T-helper 1 cell treated with Interleukin-12 subunit alpha and Interleukin-12 subunit beta and Interleukin-4 antibody, amounts not matched to agents 30 μg/mL and 1 μg/mL, for 36 hours (primary cell): ENCODE measurements around the gene LCE4A.

ENCODE experiments used
- H3K27ac Mint-ChIP-seq: one replicate; pipeline ENCODE4 v1.8.0; 2021; ENCODE audit warnings: mild to moderate bottlenecking, mixed read lengths
- H3K27me3 Mint-ChIP-seq: one replicate; pipeline ENCODE4 v1.8.0; 2021; ENCODE audit warnings: low read depth, mixed read lengths
- H3K36me3 Mint-ChIP-seq: one replicate; pipeline ENCODE4 v1.8.0; 2021; ENCODE audit warnings: low read depth, mixed read lengths
- H3K4me1 Mint-ChIP-seq: one replicate; pipeline ENCODE4 v1.8.0; 2021; ENCODE audit warnings: low read depth, mixed read lengths
- H3K4me3 Mint-ChIP-seq: one replicate; pipeline ENCODE4 v1.8.0; 2021; ENCODE audit warnings: mild to moderate bottlenecking, moderate library complexity, mixed read lengths
- H3K9me3 Mint-ChIP-seq: one replicate; pipeline ENCODE4 v1.8.0; 2021; ENCODE audit warnings: mixed read lengths

LCE4A gene

DNA sequence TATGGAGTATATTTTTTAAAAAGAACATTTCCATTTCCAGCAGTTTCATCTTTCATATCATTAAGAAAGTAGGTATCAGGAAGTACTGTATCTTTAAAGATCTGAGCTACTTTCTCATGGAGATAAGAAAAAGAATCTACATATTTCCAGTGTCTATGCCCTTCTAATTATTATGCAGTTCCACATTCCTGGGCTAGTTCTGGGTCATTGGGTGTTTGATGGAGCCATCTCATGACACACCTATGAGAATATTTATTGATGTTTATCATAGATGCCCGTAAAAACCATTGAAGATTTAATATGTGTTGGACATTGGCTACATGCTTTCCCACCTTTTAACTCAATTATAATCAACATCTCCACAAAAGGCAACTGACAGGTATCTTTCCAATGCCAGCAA lies 21.0 kb downstream of the LCE4A start:
- Mint-ChIP-seq H3K9me3 (no peaks in the 10 kb centered on the region), H3K4me1 (no peaks in the 10 kb centered on the region), H3K27ac (no peak overlapping the region), H3K4me3 (no peak overlapping the region), H3K36me3 (no peaks in the 10 kb centered on the region), H3K27me3 (no peaks in the 10 kb centered on the region)

DNA sequence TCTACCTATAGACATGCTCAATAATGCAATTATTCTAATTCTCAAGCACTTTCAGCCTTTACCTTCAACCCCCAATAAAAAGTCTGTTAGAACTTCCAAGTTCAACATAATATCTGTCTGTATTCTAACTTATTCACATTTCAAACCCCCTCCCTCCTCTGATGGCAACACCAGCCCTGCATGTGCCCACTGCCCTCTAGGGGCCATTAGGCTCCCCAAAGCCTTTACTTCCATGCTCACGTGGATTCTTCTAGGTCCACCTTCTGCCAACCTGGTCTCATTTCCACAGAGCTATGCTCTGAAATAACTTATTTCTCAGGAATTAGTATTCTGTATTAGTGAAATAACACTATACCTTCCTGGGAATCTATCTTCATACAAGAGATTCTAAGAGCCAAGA lies 27.7 kb downstream of the LCE4A start:
- Mint-ChIP-seq H3K27ac (no peak overlapping the region), H3K4me3 (no peak overlapping the region), H3K27me3 (peaks cover 12% of the 10 kb centered on the region), H3K9me3 (no peaks in the 10 kb centered on the region), H3K36me3 (no peaks in the 10 kb centered on the region), H3K4me1 (no peaks in the 10 kb centered on the region)

DNA sequence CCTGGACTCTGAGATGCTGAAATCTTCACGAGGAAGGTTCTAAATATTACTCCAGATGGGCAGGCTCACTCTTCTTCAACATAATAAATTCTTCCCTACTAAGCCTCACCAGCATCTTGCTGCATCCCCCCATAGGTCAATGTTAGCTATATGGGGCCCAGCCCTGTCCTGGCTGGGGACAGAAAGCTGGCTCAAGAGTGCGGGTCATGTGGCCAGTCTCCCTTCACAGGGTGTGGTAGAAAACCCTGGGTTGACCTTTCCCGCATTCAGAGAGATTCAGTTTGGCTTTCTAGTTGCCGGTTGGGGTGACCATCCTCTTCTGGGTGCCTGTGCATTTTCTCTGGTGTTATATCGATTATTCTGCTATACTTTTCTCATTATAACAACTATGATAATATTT lies 30.0 kb downstream of the LCE4A start:
- Mint-ChIP-seq H3K9me3 (no peaks in the 10 kb centered on the region), H3K4me3 (no peak overlapping the region), H3K36me3 (no peaks in the 10 kb centered on the region), H3K27me3 (peaks cover 12% of the 10 kb centered on the region), H3K27ac (no peak overlapping the region), H3K4me1 (no peaks in the 10 kb centered on the region)

DNA sequence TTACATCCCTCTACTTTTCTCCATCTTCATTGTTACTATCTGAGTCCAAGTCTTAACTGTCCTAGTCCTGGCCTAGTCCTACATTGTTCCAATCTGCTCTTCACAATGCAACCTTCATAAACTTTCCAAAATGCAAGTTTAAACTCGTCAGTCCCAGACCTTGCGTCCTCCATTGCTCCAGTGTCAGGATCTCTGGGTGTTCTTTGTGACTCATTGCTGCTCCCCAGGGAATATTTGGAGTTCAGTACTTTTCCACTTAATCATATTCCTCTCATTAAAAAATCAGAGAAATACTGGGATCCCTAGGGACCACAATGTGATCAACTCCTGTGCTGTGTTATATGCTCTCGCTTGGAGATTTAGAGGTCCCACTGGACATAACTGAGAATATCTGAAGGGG lies 31.9 kb downstream of the LCE4A start:
- no peak overlapping the region for H3K4me3 Mint-ChIP-seq
- no peaks in the 10 kb centered on the region for H3K36me3 Mint-ChIP-seq
- H3K4me1 Mint-ChIP-seq, result no peaks in the 10 kb centered on the region
- H3K27me3 Mint-ChIP-seq, result peaks cover 14% of the 10 kb centered on the region
- H3K27ac Mint-ChIP-seq, result no peak overlapping the region
- H3K9me3 Mint-ChIP-seq, result no peaks in the 10 kb centered on the region

DNA sequence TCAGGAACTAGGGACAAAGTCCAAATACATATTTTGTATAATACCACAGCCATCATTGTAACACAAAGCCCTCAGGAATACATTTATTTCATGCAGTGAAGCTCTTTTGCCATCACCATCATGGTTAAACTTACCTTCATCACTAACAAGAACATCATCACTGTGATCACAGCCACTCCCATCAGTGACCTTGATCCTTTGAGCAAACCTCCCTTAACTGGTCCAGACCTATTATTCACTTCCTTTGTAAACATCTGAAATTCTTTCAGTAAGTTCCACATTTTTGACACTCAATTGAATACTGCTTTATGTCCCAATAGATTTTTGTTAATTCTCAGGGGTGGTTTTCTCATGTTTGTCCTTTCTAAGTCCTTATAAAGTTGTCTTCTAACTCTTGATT lies 33.7 kb downstream of the LCE4A start:
- H3K27ac Mint-ChIP-seq, result no peak overlapping the region
- peaks cover 14% of the 10 kb centered on the region for H3K27me3 Mint-ChIP-seq
- H3K9me3 Mint-ChIP-seq, result no peaks in the 10 kb centered on the region
- H3K4me3 Mint-ChIP-seq, result no peak overlapping the region
- no peaks in the 10 kb centered on the region for H3K4me1 Mint-ChIP-seq
- no peaks in the 10 kb centered on the region for H3K36me3 Mint-ChIP-seq

DNA sequence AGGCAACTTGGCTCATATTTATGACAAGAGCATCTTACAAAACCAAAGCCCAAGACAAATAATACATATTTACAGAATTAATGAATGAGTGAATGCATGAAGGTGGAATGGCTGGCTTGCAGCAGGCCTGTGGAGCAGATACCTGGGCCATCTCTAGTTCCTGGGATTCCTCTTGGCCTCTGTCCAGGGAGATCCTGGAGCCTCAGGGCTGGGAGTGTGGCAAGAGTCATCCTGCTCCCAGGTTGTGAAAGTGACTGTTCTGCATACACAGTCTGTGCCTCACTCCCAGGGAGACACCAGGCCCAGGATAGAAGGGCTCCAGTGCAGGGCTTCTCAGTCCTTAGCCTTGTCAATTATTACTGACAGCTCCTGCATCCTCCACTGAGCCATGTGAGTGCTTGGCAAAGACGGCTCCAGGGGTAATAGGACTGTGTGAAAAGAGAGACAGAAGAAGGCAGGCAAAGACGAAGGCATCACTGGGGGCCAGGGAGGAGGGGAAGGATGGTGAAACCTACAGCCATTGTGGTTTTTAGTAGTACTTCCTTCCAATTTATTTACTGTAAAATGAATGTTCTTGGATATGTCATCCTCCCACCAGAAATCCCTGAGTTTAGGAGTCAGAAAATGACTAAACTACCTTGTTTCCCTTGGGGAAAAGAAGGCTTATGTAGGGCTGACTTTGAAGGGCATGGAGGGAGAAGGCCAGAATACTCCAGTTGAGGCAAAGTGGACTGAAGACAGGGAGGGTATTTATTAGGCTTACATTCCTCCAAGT lies 35.6 kb downstream of the LCE4A start:
- Mint-ChIP-seq H3K27ac (no peak overlapping the region), H3K27me3 (peaks cover 18% of the 10 kb centered on the region), H3K4me1 (no peaks in the 10 kb centered on the region), H3K9me3 (no peaks in the 10 kb centered on the region), H3K36me3 (no peaks in the 10 kb centered on the region), H3K4me3 (no peak overlapping the region)

DNA sequence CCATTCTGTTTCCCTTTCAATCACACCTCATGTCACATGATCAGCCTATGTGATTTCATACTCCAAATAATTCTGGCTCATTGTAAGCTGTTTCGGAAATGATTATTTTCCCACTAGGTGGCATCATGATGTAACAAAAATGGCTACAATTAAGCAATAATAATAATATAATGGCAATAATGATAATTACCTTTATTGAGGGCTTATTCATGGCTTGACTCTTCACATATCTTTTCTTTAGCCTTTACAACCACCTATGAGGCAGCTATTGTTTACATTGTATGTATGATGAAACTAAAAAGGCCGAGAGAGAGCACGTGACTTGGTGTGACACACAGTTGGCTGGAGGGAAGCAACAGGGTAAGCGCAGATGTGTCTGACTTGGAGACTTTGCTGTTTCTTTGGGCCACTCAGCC lies 37.3 kb downstream of the LCE4A start:
- no peak overlapping the region for H3K27ac Mint-ChIP-seq
- H3K36me3 Mint-ChIP-seq, result no peaks in the 10 kb centered on the region
- H3K27me3 Mint-ChIP-seq, result peaks cover 11% of the 10 kb centered on the region
- no peak overlapping the region for H3K4me3 Mint-ChIP-seq
- H3K4me1 Mint-ChIP-seq, result no peaks in the 10 kb centered on the region
- H3K9me3 Mint-ChIP-seq, result no peaks in the 10 kb centered on the region

DNA sequence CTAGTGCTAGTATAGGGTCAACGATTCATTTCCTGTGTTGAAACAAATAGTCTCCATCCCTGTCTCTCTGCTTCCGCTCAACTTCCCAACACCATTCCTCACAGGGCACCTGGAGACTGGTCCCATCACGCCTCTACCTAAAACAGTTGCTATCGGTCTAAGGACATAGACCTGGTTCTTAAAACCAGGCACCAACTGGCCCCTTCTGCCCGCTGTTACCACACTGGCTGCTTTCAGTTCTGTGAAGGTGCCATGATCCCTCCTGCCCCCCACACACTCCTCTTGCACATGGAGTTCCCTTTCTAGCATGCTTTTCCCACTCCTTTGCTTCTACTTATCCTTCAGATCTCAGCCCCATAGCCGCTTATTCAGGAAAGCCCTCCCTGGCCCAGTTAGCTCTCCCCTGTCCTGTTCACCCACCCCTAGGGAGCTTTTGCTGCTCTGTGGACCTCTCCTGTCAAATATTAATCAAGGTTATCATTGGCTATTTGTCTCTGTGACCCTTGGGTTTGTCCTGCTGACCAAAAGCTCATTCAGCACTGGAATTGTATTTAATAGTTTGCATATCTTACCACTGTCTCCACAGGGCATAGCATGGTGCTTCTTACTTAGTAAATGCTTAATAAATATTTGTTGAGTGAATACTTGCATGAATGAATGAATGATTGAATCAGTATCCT lies 37.9 kb downstream of the LCE4A start:
- Mint-ChIP-seq H3K36me3 (no peaks in the 10 kb centered on the region), H3K4me1 (no peaks in the 10 kb centered on the region), H3K27me3 (peaks cover 13% of the 10 kb centered on the region), H3K9me3 (no peaks in the 10 kb centered on the region), H3K27ac (no peak overlapping the region), H3K4me3 (no peak overlapping the region)

DNA sequence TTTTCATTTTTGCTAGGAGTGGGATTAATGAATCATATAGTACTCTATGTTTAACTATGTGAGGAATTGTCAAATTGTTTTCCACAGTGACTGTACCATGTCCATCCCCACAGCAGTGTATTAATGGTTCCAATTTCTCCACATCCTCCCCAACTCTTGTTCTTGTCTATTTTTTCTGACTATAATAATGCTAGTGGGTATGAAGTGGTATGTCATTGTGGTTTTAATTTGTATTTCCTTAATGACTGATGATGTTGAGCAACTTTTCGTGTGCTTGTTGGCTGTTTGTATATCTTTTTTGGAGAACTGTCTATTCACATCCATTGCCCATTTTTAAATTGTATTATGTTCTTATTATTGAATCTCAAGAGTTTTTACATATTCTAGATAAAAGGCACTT lies 39.9 kb downstream of the LCE4A start:
- no peak overlapping the region for H3K27ac Mint-ChIP-seq
- no peak overlapping the region for H3K4me3 Mint-ChIP-seq
- H3K27me3 Mint-ChIP-seq, result peaks cover 22% of the 10 kb centered on the region
- H3K4me1 Mint-ChIP-seq, result no peaks in the 10 kb centered on the region
- no peaks in the 10 kb centered on the region for H3K36me3 Mint-ChIP-seq
- no peaks in the 10 kb centered on the region for H3K9me3 Mint-ChIP-seq

DNA sequence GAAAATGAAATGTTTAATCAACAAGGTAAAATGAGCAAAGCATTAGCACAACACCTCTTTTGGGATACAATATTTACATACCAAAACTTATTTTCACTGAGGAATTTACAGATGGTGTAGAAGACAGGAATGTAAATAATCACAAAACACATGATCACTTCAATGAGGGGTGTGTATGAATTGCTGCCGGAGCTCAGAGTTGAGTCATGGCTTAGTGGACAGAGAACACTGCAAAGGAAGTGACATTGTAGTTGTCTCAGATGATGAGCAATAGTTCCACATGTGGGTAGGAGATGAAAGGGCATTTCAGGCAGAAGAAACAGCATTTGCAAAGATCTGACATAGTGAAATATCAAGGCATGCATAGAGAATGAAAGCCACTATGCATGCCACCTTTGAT lies 44.3 kb downstream of the LCE4A start:
- no peaks in the 10 kb centered on the region for H3K4me1 Mint-ChIP-seq
- peaks cover 25% of the 10 kb centered on the region for H3K27me3 Mint-ChIP-seq

DNA sequence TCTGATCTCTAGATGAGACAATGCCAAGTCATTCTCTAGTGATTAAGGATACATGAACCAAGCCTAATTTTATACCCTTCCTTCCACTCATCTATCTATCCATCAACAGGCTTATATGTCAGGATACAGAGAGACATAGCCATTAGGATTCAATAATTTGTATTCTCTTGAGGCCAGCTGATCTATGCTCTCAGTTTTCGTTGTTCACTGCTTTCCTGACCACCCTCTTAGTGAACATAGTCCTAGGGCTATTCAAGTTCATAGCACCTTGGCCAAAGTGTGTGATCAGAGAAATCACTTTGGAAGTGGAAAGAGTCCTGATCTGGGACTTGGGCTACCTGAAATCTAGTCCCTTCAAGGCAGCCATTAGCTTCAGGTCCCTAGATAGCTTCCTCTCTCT lies 45.6 kb downstream of the LCE4A start:
- Mint-ChIP-seq H3K4me1 (no peaks in the 10 kb centered on the region), H3K27ac (no peak overlapping the region), H3K36me3 (no peaks in the 10 kb centered on the region), H3K9me3 (no peaks in the 10 kb centered on the region), H3K4me3 (no peak overlapping the region), H3K27me3 (peaks cover 22% of the 10 kb centered on the region)

More for the DNA sequence above, 44.3 kb downstream of the LCE4A start:
- no peaks in the 10 kb centered on the region for H3K36me3 Mint-ChIP-seq
- H3K9me3 Mint-ChIP-seq, result no peaks in the 10 kb centered on the region
- no peak overlapping the region for H3K4me3 Mint-ChIP-seq
- H3K27ac Mint-ChIP-seq, result no peak overlapping the region

DNA sequence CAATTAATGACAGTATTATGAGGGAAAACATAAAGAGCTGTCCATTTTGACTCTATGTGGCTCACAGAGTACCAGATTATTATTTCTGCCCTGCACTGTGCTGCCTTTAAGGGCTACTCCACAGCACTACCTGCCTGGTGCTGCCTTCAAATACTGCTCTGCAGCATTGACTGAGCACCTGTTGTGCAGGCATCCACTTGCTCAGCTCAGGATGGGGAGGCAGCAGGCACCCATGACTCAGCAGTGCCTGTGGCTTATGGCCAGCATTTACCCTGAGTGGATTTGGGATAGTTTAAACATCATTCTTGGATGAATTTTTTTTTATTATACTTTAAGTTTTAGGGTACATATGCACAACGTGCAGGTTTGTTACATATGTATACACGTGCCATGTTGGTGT lies 48.9 kb downstream of the LCE4A start:
- Mint-ChIP-seq H3K27ac (no peak overlapping the region), H3K36me3 (no peaks in the 10 kb centered on the region), H3K4me1 (no peaks in the 10 kb centered on the region), H3K27me3 (peaks cover 16% of the 10 kb centered on the region), H3K9me3 (no peaks in the 10 kb centered on the region), H3K4me3 (no peak overlapping the region)

DNA sequence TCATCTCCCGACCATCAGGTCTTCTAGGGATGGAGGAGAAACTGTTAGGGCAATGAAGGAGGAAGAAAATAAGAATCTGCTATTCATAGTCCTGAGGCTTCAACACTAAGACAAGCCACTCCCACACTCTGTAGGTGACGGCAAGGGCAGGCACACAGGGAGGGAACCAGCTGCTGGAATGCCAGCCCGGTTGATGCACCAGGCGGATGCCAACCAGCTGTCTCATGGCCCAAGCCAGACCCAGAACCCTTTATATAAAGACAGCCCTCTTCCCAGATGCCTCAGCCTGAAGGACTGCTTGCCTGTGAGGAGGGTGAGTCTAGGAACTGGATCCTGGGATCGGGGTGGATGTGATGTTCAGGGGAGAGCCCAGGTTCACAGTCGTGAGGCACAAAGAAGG lies 49.8 kb downstream of the LCE4A start, which contains the start of gene KPRP:
Gene KPRP, plus strand, starts transcription at position 279 of the 400 bp plus-strand sequence. CDS start 1,564 bp downstream, outside the sequence.
- H3K9me3 Mint-ChIP-seq, result no peaks in the 10 kb centered on the region
- no peaks in the 10 kb centered on the region for H3K36me3 Mint-ChIP-seq
- H3K27ac Mint-ChIP-seq, result no peak within 1 kb of the TSS
- H3K27me3 Mint-ChIP-seq, result peaks cover 11% of the 10 kb centered on the region
- H3K4me1 Mint-ChIP-seq, result no peaks in the 10 kb centered on the region
- H3K4me3 Mint-ChIP-seq, result no peak within 1 kb of the TSS

DNA sequence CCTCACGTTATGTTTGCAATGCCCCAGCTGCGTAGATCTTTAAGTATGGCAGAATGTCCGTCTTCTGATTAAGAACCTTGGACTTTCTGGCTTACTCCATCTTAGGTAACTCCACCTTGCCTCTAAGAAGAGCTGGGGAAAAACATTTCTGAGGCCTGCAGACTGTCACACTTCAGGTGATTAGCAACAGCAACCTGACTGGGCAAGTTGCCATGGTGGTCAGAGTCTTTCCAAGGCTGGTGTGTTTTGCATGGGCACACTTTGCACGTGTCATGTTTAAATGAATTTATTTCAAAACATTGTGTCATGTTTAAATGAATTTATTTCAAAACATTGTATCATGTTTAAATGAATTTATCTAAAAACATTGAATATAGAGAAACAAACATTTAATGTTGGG lies 50.7 kb downstream of the LCE4A start:
- H3K36me3 Mint-ChIP-seq, result no peaks in the 10 kb centered on the region
- no peaks in the 10 kb centered on the region for H3K9me3 Mint-ChIP-seq
- no peak overlapping the region for H3K27ac Mint-ChIP-seq
- H3K27me3 Mint-ChIP-seq, result peaks cover 8% of the 10 kb centered on the region
- H3K4me3 Mint-ChIP-seq, result no peak overlapping the region
- no peaks in the 10 kb centered on the region for H3K4me1 Mint-ChIP-seq
